ENCODE measurements around the gene DUSP9.

DUSP9 gene

GRCh38 chrX:153628129-153628528 lies 18.9 kb upstream of the DUSP9 start:
- in situ Hi-C loops (cut with HindIII; ENCODE audit: low pct_ligation_motif_present, low sequenced_read_pairs) = no loop called here
- TF ChIP-seq CTCF (IDR thresholded peaks at IDR 0.05; ENCODE audit: low read depth, low read length, missing control alignments) = no peak
- DNase-seq = no peak
- Histone ChIP-seq H3K27ac (no peak overlapping the region), H3K4me3 (ENCODE audit: low read depth, low read length) (no peak overlapping the region), H3K36me3 (replicated peaks) (no peaks in the 10 kb centered on the region), H3K27me3 (replicated peaks) (no peaks in the 10 kb centered on the region)

GRCh38 chrX:153628665-153629064 lies 18.3 kb upstream of the DUSP9 start:
- no peak overlapping the region for H3K4me3 ChIP-seq (ENCODE audit: low read depth, low read length)
- H3K27ac ChIP-seq = no peak overlapping the region
- in situ Hi-C loops (cut with HindIII; ENCODE audit: low pct_ligation_motif_present, low sequenced_read_pairs) = no loop called here
- H3K27me3 ChIP-seq (replicated peaks) = no peaks in the 10 kb centered on the region
- no peaks in the 10 kb centered on the region for H3K36me3 ChIP-seq (replicated peaks)
- TF ChIP-seq CTCF (IDR thresholded peaks at IDR 0.05; ENCODE audit: low read depth, low read length, missing control alignments) = no peak
- no peak for DNase-seq

GRCh38 chrX:153631346-153631745 lies 15.7 kb upstream of the DUSP9 start:
- TF ChIP-seq CTCF (IDR thresholded peaks at IDR 0.05; ENCODE audit: low read depth, low read length, missing control alignments) = no peak
- Histone ChIP-seq H3K27ac (no peak overlapping the region), H3K27me3 (replicated peaks) (no peaks in the 10 kb centered on the region), H3K4me3 (ENCODE audit: low read depth, low read length) (no peak overlapping the region), H3K36me3 (replicated peaks) (no peaks in the 10 kb centered on the region)
- DNase-seq = no peak
- in situ Hi-C loops (cut with HindIII; ENCODE audit: low pct_ligation_motif_present, low sequenced_read_pairs) = no loop called here

DNA sequence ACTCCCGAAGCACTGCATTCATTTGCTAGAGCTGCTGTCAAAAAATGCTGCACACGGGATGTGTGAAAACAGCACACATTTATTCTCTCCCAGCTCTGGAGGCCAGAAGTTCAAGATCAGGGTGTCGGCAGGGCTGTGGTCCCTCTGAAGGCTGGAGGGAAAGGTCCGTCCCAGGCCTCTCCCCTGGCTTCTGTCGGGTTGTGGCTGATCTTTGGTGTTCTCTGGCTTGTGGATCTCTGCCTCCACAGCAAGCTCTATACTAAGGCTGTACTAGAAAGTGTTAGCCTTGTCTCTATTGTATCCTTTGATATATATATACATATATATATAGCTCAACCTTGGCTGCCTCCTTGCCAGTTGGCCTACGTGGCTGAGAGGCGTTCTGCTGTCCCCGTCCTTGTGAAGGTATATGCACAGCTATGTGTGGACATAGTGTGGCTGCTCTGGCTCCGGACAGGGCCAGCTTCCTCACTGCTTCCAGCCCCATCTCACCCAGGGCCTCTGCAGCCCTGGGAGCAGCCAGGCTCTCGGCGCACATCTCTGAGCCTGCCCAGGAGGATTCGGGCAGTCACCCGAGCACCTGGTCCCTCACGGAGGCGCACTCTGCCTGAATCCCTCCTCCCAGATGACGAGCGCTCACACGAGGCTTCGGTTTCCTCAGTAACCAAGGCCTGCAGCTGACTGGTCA lies 15.0 kb upstream of the DUSP9 start:
- H3K27ac ChIP-seq = no peak overlapping the region
- H3K36me3 ChIP-seq (replicated peaks) = no peaks in the 10 kb centered on the region
- no peak overlapping the region for H3K4me3 ChIP-seq (ENCODE audit: low read depth, low read length)
- H3K27me3 ChIP-seq (replicated peaks) = no peaks in the 10 kb centered on the region
- no peak for TF ChIP-seq CTCF (IDR thresholded peaks at IDR 0.05; ENCODE audit: low read depth, low read length, missing control alignments)
- DNase-seq = no peak
- in situ Hi-C loops (cut with HindIII; ENCODE audit: low pct_ligation_motif_present, low sequenced_read_pairs) = no loop called here

- no peak for TF ChIP-seq CTCF (IDR thresholded peaks at IDR 0.05; ENCODE audit: low read depth, low read length, missing control alignments)
- Histone ChIP-seq H3K4me3 (ENCODE audit: low read depth, low read length) (no peak overlapping the region), H3K27me3 (replicated peaks) (no peaks in the 10 kb centered on the region), H3K36me3 (replicated peaks) (no peaks in the 10 kb centered on the region), H3K27ac (no peak overlapping the region)
- in situ Hi-C loops (cut with HindIII; ENCODE audit: low pct_ligation_motif_present, low sequenced_read_pairs) = no loop called here
- DNase-seq = no peak
These were observed 14.4 kb upstream of the DUSP9 start for GRCh38 chrX:153632595-153632946.

DNA sequence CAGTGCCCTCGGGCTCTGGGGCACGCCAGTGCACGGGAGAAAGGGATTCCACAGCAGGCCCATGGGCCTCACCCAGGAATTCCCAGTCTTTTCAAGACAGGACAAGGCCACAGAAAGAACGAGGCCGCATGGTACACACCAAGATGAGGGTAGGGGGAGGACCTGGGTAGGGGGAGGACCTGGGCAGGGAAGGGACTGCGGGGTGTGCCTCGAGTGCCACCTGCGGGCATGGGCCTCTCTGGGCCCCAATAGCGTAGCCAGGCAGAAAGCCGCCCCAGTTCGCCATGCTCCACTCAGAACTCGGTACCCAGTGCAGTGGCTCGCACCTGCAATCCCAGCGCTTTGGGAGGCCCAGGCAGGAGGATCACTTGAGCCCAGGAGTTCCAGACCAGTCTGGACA lies 14.0 kb upstream of the DUSP9 start:
- H3K36me3 ChIP-seq (replicated peaks) = no peaks in the 10 kb centered on the region
- no peak for DNase-seq
- H3K4me3 ChIP-seq (ENCODE audit: low read depth, low read length) = no peak overlapping the region
- no peak for TF ChIP-seq CTCF (IDR thresholded peaks at IDR 0.05; ENCODE audit: low read depth, low read length, missing control alignments)
- H3K27ac ChIP-seq = no peak overlapping the region
- no peaks in the 10 kb centered on the region for H3K27me3 ChIP-seq (replicated peaks)
- in situ Hi-C loops (cut with HindIII; ENCODE audit: low pct_ligation_motif_present, low sequenced_read_pairs) = no loop called here

All from brain microvascular endothelial cell (primary cell).